GM23338 (cell line): Measurements from ENCODE around the gene C16orf90.
"Not testable (repeated sequence)": the region's sequence is repeated elsewhere in the genome, so short reads cannot be mapped to it uniquely, and the experiment has no call there.

Experiments used
- CREB1 ChIP-seq: fragments of 250-450 bp; sonication (Bioruptor Pico); IDR thresholded peaks from 2 replicates; pipeline ENCODE4 v1.5.0; 2020; ENCODE audit warnings: low read depth, mild to moderate bottlenecking, moderate library complexity
- EZH2 ChIP-seq: fragments of 200-600 bp; sonication (generic); IDR thresholded peaks from one replicate; pipeline ENCODE4 v1.8.0; 2017; ENCODE audit warnings: antibody characterized with exemption, mild to moderate bottlenecking, low read depth; ENCODE audit not compliant: unreplicated experiment
- EZH2phosphoT487 ChIP-seq: fragments of 200-600 bp; sonication (generic); IDR thresholded peaks from one replicate; pipeline ENCODE4 v1.8.1; 2018; ENCODE audit warnings: antibody characterized with exemption; ENCODE audit not compliant: unreplicated experiment
- JUNB ChIP-seq: IDR thresholded peaks from one replicate; pipeline ENCODE4 v1.6.1; 2016; ENCODE audit warnings: antibody characterized with exemption; ENCODE audit not compliant: unreplicated experiment
- NANOG ChIP-seq: IDR thresholded peaks from 2 replicates; pipeline ENCODE4 v1.6.1; 2016; ENCODE audit warnings: antibody characterized with exemption, borderline replicate concordance
- POLR2AphosphoS5 ChIP-seq: IDR thresholded peaks from 2 replicates; pipeline ENCODE4 v1.6.1; 2016; ENCODE audit warnings: antibody characterized with exemption, low read depth
- STAT1 ChIP-seq: IDR thresholded peaks from one replicate; pipeline ENCODE4 v1.6.1; 2016; ENCODE audit warnings: antibody characterized with exemption; ENCODE audit not compliant: unreplicated experiment
- TF ChIP-seq, protein P1 (sequence below), 2 experiments: fragments of 200-600 bp in 1 of 2; sonication (generic) in 1 of 2; conservative IDR thresholded peaks; 2 replicates each; pipeline versions ENCODE4 v1.5.1 to v1.6.1; 2016 to 2017; ENCODE audit warnings: antibody characterized with exemption in 2 of 2, low read depth in 2 of 2, mild to moderate bottlenecking in 2 of 2, moderate library complexity in 1 of 2
- TF ChIP-seq, protein P2 (sequence below): IDR thresholded peaks from one replicate; pipeline ENCODE4 v1.6.1; 2018; ENCODE audit warnings: antibody characterized with exemption; ENCODE audit not compliant: unreplicated experiment
- TF ChIP-seq, protein P3 (sequence below): fragments of 250-450 bp; sonication (Bioruptor Pico); IDR thresholded peaks from 2 replicates; pipeline ENCODE4 v1.5.0; 2020; ENCODE audit warnings: mild to moderate bottlenecking, moderate library complexity
- TF ChIP-seq, protein P4 (sequence below): IDR thresholded peaks from 2 replicates; pipeline ENCODE4 v1.6.1; 2016; ENCODE audit warnings: antibody characterized with exemption

DNA sequence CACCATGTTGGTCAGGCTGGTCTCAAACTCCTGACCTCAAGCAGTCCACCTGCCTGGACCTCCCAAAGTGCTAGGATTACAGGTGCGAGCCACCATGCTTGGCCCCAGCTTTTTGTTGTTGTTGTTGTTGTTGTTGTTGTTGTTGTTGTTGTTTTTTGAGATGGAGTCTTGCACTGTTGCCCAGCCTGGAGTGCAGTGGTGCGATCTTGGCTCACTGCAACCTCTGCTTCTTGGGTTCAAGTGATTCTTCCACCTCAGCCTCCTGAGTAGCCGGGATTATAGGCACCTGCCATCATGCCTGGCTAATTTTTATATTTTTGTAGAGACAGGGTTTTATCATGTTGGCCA lies 21.7 kb downstream of the C16orf90 start:
- TF ChIP-seq POLR2AphosphoS5; EZH2; EZH2phosphoT487; STAT1; JUNB; NANOG; CREB1 (CRISPR knock-in tag): not testable (repeated sequence)
- TF ChIP-seq, protein P1, sequence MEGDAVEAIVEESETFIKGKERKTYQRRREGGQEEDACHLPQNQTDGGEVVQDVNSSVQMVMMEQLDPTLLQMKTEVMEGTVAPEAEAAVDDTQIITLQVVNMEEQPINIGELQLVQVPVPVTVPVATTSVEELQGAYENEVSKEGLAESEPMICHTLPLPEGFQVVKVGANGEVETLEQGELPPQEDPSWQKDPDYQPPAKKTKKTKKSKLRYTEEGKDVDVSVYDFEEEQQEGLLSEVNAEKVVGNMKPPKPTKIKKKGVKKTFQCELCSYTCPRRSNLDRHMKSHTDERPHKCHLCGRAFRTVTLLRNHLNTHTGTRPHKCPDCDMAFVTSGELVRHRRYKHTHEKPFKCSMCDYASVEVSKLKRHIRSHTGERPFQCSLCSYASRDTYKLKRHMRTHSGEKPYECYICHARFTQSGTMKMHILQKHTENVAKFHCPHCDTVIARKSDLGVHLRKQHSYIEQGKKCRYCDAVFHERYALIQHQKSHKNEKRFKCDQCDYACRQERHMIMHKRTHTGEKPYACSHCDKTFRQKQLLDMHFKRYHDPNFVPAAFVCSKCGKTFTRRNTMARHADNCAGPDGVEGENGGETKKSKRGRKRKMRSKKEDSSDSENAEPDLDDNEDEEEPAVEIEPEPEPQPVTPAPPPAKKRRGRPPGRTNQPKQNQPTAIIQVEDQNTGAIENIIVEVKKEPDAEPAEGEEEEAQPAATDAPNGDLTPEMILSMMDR (conservative IDR thresholded peaks at IDR 0.05; ENCODE audit: low read depth in 2 of 2): not testable (repeated sequence)
- TF ChIP-seq, protein P2, sequence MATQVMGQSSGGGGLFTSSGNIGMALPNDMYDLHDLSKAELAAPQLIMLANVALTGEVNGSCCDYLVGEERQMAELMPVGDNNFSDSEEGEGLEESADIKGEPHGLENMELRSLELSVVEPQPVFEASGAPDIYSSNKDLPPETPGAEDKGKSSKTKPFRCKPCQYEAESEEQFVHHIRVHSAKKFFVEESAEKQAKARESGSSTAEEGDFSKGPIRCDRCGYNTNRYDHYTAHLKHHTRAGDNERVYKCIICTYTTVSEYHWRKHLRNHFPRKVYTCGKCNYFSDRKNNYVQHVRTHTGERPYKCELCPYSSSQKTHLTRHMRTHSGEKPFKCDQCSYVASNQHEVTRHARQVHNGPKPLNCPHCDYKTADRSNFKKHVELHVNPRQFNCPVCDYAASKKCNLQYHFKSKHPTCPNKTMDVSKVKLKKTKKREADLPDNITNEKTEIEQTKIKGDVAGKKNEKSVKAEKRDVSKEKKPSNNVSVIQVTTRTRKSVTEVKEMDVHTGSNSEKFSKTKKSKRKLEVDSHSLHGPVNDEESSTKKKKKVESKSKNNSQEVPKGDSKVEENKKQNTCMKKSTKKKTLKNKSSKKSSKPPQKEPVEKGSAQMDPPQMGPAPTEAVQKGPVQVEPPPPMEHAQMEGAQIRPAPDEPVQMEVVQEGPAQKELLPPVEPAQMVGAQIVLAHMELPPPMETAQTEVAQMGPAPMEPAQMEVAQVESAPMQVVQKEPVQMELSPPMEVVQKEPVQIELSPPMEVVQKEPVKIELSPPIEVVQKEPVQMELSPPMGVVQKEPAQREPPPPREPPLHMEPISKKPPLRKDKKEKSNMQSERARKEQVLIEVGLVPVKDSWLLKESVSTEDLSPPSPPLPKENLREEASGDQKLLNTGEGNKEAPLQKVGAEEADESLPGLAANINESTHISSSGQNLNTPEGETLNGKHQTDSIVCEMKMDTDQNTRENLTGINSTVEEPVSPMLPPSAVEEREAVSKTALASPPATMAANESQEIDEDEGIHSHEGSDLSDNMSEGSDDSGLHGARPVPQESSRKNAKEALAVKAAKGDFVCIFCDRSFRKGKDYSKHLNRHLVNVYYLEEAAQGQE: not testable (repeated sequence)
- TF ChIP-seq, protein P3, sequence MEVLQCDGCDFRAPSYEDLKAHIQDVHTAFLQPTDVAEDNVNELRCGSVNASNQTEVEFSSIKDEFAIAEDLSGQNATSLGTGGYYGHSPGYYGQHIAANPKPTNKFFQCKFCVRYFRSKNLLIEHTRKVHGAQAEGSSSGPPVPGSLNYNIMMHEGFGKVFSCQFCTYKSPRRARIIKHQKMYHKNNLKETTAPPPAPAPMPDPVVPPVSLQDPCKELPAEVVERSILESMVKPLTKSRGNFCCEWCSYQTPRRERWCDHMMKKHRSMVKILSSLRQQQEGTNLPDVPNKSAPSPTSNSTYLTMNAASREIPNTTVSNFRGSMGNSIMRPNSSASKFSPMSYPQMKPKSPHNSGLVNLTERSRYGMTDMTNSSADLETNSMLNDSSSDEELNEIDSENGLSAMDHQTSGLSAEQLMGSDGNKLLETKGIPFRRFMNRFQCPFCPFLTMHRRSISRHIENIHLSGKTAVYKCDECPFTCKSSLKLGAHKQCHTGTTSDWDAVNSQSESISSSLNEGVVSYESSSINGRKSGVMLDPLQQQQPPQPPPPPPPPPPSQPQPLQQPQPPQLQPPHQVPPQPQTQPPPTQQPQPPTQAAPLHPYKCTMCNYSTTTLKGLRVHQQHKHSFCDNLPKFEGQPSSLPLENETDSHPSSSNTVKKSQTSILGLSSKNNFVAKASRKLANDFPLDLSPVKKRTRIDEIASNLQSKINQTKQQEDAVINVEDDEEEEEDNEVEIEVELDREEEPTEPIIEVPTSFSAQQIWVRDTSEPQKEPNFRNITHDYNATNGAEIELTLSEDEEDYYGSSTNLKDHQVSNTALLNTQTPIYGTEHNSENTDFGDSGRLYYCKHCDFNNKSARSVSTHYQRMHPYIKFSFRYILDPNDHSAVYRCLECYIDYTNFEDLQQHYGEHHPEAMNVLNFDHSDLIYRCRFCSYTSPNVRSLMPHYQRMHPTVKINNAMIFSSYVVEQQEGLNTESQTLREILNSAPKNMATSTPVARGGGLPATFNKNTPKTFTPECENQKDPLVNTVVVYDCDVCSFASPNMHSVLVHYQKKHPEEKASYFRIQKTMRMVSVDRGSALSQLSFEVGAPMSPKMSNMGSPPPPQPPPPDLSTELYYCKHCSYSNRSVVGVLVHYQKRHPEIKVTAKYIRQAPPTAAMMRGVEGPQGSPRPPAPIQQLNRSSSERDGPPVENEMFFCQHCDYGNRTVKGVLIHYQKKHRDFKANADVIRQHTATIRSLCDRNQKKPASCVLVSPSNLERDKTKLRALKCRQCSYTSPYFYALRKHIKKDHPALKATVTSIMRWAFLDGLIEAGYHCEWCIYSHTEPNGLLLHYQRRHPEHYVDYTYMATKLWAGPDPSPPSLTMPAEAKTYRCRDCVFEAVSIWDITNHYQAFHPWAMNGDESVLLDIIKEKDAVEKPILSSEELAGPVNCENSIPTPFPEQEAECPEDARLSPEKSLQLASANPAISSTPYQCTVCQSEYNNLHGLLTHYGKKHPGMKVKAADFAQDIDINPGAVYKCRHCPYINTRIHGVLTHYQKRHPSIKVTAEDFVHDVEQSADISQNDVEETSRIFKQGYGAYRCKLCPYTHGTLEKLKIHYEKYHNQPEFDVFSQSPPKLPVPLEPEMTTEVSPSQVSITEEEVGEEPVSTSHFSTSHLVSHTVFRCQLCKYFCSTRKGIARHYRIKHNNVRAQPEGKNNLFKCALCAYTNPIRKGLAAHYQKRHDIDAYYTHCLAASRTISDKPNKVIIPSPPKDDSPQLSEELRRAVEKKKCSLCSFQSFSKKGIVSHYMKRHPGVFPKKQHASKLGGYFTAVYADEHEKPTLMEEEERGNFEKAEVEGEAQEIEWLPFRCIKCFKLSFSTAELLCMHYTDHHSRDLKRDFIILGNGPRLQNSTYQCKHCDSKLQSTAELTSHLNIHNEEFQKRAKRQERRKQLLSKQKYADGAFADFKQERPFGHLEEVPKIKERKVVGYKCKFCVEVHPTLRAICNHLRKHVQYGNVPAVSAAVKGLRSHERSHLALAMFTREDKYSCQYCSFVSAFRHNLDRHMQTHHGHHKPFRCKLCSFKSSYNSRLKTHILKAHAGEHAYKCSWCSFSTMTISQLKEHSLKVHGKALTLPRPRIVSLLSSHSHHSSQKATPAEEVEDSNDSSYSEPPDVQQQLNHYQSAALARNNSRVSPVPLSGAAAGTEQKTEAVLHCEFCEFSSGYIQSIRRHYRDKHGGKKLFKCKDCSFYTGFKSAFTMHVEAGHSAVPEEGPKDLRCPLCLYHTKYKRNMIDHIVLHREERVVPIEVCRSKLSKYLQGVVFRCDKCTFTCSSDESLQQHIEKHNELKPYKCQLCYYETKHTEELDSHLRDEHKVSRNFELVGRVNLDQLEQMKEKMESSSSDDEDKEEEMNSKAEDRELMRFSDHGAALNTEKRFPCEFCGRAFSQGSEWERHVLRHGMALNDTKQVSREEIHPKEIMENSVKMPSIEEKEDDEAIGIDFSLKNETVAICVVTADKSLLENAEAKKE (CRISPR knock-in tag): not testable (repeated sequence)
- TF ChIP-seq, protein P4, sequence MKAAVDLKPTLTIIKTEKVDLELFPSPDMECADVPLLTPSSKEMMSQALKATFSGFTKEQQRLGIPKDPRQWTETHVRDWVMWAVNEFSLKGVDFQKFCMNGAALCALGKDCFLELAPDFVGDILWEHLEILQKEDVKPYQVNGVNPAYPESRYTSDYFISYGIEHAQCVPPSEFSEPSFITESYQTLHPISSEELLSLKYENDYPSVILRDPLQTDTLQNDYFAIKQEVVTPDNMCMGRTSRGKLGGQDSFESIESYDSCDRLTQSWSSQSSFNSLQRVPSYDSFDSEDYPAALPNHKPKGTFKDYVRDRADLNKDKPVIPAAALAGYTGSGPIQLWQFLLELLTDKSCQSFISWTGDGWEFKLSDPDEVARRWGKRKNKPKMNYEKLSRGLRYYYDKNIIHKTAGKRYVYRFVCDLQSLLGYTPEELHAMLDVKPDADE: not testable (repeated sequence)
